Endothelial cell (in vitro differentiated cells): Measurements from ENCODE around the gene TNNI3K. TPM values are rescaled to one million over a fixed set of nuclear protein-coding genes. Genes with fewer than 3 reads are reported as not detected.

Experiments
- DNase-seq: peaks from one replicate; pipeline ENCODE4 v3.0.0; 2021; ENCODE audit warnings: low spot score
- H3K27ac Mint-ChIP-seq: one replicate; pipeline ENCODE4 v1.8.0; 2021; ENCODE audit warnings: mixed read lengths, inconsistent platforms; ENCODE audit not compliant: unreplicated experiment
- H3K27me3 Mint-ChIP-seq: one replicate; pipeline ENCODE4 v1.8.0; 2021; ENCODE audit warnings: mild to moderate bottlenecking, moderate library complexity, mixed read lengths, inconsistent platforms; ENCODE audit not compliant: unreplicated experiment
- H3K36me3 Mint-ChIP-seq: one replicate; pipeline ENCODE4 v1.8.0; 2021; ENCODE audit warnings: mild to moderate bottlenecking, low read depth, mixed read lengths, inconsistent platforms; ENCODE audit not compliant: unreplicated experiment
- H3K4me1 Mint-ChIP-seq: one replicate; pipeline ENCODE4 v1.8.0; 2021; ENCODE audit warnings: mild to moderate bottlenecking, mixed read lengths, inconsistent platforms; ENCODE audit not compliant: unreplicated experiment
- H3K4me3 Mint-ChIP-seq: one replicate; pipeline ENCODE4 v1.8.0; 2021; ENCODE audit warnings: mild to moderate bottlenecking, mixed read lengths, inconsistent platforms; ENCODE audit not compliant: unreplicated experiment
- H3K9me3 Mint-ChIP-seq: one replicate; pipeline ENCODE4 v1.8.0; 2021; ENCODE audit warnings: mixed read lengths, inconsistent platforms; ENCODE audit not compliant: unreplicated experiment
- CTCF ChIP-seq: fragments of 200-600 bp; sonication (generic); IDR thresholded peaks from one replicate; pipeline ENCODE4 v1.5.0; 2021; ENCODE audit warnings: antibody characterized with exemption; ENCODE audit not compliant: unreplicated experiment
- total RNA-seq: library from RNA; stranded (reverse); fragmentation: NEBNext Ultra II Directional; extraction: Animal tissue kit (Norgen Biotek cat#: 25700); gene quantifications from one replicate; pipeline ENCODE4 v1.2.1, GENCODE V29; 2021; ENCODE audit not compliant: unreplicated experiment

Gene TNNI3K
- total RNA-seq, 1 donor from 2014 or later, result not detected

- Mint-ChIP-seq H3K4me1 (no peaks in the 10 kb centered on the region), H3K4me3 (no peak overlapping the region), H3K27ac (no peak overlapping the region), H3K27me3 (peaks cover 2% of the 10 kb centered on the region), H3K9me3 (no peaks in the 10 kb centered on the region), H3K36me3 (no peaks in the 10 kb centered on the region)
- no peak for TF ChIP-seq CTCF
- no peak for DNase-seq
Measured at GRCh38 chr1:74324684-74325448, 89.7 kb downstream of the TNNI3K start.

- no peak for TF ChIP-seq CTCF
- H3K4me1 Mint-ChIP-seq, result no peaks in the 10 kb centered on the region
- H3K27ac Mint-ChIP-seq, result no peak overlapping the region
- H3K4me3 Mint-ChIP-seq, result no peak overlapping the region
- peaks cover 2% of the 10 kb centered on the region for H3K27me3 Mint-ChIP-seq
- DNase-seq, result no peak
- H3K36me3 Mint-ChIP-seq, result no peaks in the 10 kb centered on the region
- H3K9me3 Mint-ChIP-seq, result no peaks in the 10 kb centered on the region
Measured at GRCh38 chr1:74328851-74329250, 93.7 kb downstream of the TNNI3K start.

GRCh38 chr1:74333244-74333643 is 98.1 kb downstream of the TNNI3K start:
- Mint-ChIP-seq H3K27ac (no peak overlapping the region), H3K4me3 (no peak overlapping the region), H3K36me3 (no peaks in the 10 kb centered on the region), H3K9me3 (no peaks in the 10 kb centered on the region), H3K4me1 (no peaks in the 10 kb centered on the region), H3K27me3 (no peaks in the 10 kb centered on the region)
- no peak for DNase-seq
- no peak for TF ChIP-seq CTCF

- no peak overlapping the region for H3K27ac Mint-ChIP-seq
- no peaks in the 10 kb centered on the region for H3K36me3 Mint-ChIP-seq
- no peaks in the 10 kb centered on the region for H3K9me3 Mint-ChIP-seq
- DNase-seq, result no peak
- no peaks in the 10 kb centered on the region for H3K27me3 Mint-ChIP-seq
- no peak overlapping the region for H3K4me3 Mint-ChIP-seq
- no peak for TF ChIP-seq CTCF
- H3K4me1 Mint-ChIP-seq, result no peaks in the 10 kb centered on the region
Measured at GRCh38 chr1:74334147-74334546, 99.0 kb downstream of the TNNI3K start.

GRCh38 chr1:74340656-74341055 is 105.5 kb downstream of the TNNI3K start:
- Mint-ChIP-seq H3K36me3 (no peaks in the 10 kb centered on the region), H3K4me3 (no peak overlapping the region), H3K4me1 (no peaks in the 10 kb centered on the region), H3K27ac (no peak overlapping the region), H3K27me3 (no peaks in the 10 kb centered on the region), H3K9me3 (no peaks in the 10 kb centered on the region)
- no peak for DNase-seq
- no peak for TF ChIP-seq CTCF
